ENCODE data around the gene FBXL16.

Gene FBXL16

GRCh38 chr16:643050-643368 lies 62.6 kb downstream of the FBXL16 start:
- Histone ChIP-seq H3K9me3 (ENCODE audit: control insufficient read depth, insufficient read depth, low read depth, low read length) (no peaks in the 10 kb centered on the region), H3K4me3 (ENCODE audit: low read depth, low read length) (no peak overlapping the region), H3K4me1 (ENCODE audit: control insufficient read depth, insufficient read depth, low read length) (peaks cover 5% of the 10 kb centered on the region; the same call in 1 of the 2 replicates), H3K36me3 (ENCODE audit: control insufficient read depth in 2 of 2, insufficient read depth in 1 of 2, low read length in 2 of 2) (peaks cover 0 to 7% of the 10 kb centered on the region in 2 experiments; a peak in 2 of 3 replicates), H3K27ac (ENCODE audit: extremely low read depth, low read depth, low read length) (peak overlapping the region; percentile 30; the same call in 1 of the 2 replicates)
- TF ChIP-seq ZNF544 (tag by site-specific recombination; IDR thresholded peaks at IDR 0.05) = no peak
- TF ChIP-seq ZNF121 (tag by site-specific recombination; IDR thresholded peaks at IDR 0.05) = no peak
- TF ChIP-seq KLF10 (tag by site-specific recombination; IDR thresholded peaks at IDR 0.05) = no peak
- TF ChIP-seq ZNF580 (tag by site-specific recombination; IDR thresholded peaks at IDR 0.05) = no peak
- no peak for TF ChIP-seq KLF1 (tag by site-specific recombination; IDR thresholded peaks at IDR 0.05)
- peak; percentile 86; the same call in 1 of the 2 replicates for TF ChIP-seq SCRT1 (tag by site-specific recombination; IDR thresholded peaks at IDR 0.05; ENCODE audit: borderline replicate concordance)
- no peak for TF ChIP-seq ZNF501 (tag by site-specific recombination; IDR thresholded peaks at IDR 0.05)
- TF ChIP-seq ZNF843 (tag by site-specific recombination; IDR thresholded peaks at IDR 0.05) = no peak
- 0 out of 2 replicates have a peak, but pooled peaks have one; percentile 7 for TF ChIP-seq SCRT2 (tag by site-specific recombination; IDR thresholded peaks at IDR 0.05)
- TF ChIP-seq ZEB2 (tag by site-specific recombination; IDR thresholded peaks at IDR 0.05) = 0 out of 2 replicates have a peak, but pooled peaks have one; percentile 6
- no peak for TF ChIP-seq ZNF629 (tag by site-specific recombination; IDR thresholded peaks at IDR 0.05)
- TF ChIP-seq ZNF785 (tag by site-specific recombination; IDR thresholded peaks at IDR 0.05) = no peak
- TF ChIP-seq ZNF692 (tag by site-specific recombination; IDR thresholded peaks at IDR 0.05) = peak; percentile 52; the same call in 1 of the 2 replicates
- TF ChIP-seq ZNF274 (IDR thresholded peaks at IDR 0.05; ENCODE audit: low read length) = no peak
- no peak for TF ChIP-seq ZNF274 (tag by site-specific recombination; IDR thresholded peaks at IDR 0.05; ENCODE audit: borderline replicate concordance)
- no peak for TF ChIP-seq ZSCAN5A (tag by site-specific recombination; IDR thresholded peaks at IDR 0.05)
- 0 out of 2 replicates have a peak, but pooled peaks have one; percentile 12 for TF ChIP-seq ZXDB (tag by site-specific recombination; IDR thresholded peaks at IDR 0.05)
- no peak for TF ChIP-seq ZNF623 (tag by site-specific recombination; IDR thresholded peaks at IDR 0.05)
- no peak for TF ChIP-seq ZNF157 (tag by site-specific recombination; IDR thresholded peaks at IDR 0.05)
- TF ChIP-seq ZNF2 (tag by site-specific recombination; IDR thresholded peaks at IDR 0.05) = no peak
- 0 out of 2 replicates have a peak, but pooled peaks have one; percentile 5 for TF ChIP-seq PATZ1 (tag by site-specific recombination; IDR thresholded peaks at IDR 0.05)
- no peak for TF ChIP-seq ZNF146 (tag by site-specific recombination; IDR thresholded peaks at IDR 0.05)
- no peak for TF ChIP-seq ZNF701 (tag by site-specific recombination; IDR thresholded peaks at IDR 0.05)
- no peak for TF ChIP-seq ZNF37A (tag by site-specific recombination; IDR thresholded peaks at IDR 0.05)
- no peak for TF ChIP-seq ZNF311 (tag by site-specific recombination; IDR thresholded peaks at IDR 0.05; ENCODE audit: borderline replicate concordance)
- no peak for TF ChIP-seq ZNF266 (tag by site-specific recombination; IDR thresholded peaks at IDR 0.05; ENCODE audit: low read depth)
- no peak for TF ChIP-seq ZBTB48 (tag by site-specific recombination; IDR thresholded peaks at IDR 0.05)
- TF ChIP-seq MZF1 (tag by site-specific recombination; IDR thresholded peaks at IDR 0.05; ENCODE audit: borderline replicate concordance) = no peak
- no peak for TF ChIP-seq ZNF175 (tag by site-specific recombination; IDR thresholded peaks at IDR 0.05)
- no peak for TF ChIP-seq HOXA7 (CRISPR knock-in tag; IDR thresholded peaks at IDR 0.05; ENCODE audit: borderline replicate concordance)
- CTCF ChIA-PET = no interaction called here
- POLR2A ChIA-PET = interaction anchor here (0.6 kb wide), 1 partner anchor 1174 kb away, joined by 3 read pairs; no protein-coding TSS in a partner anchor

Measured in HEK293 (cell line).